Measurements from ENCODE around the gene GRK2.

DNA sequence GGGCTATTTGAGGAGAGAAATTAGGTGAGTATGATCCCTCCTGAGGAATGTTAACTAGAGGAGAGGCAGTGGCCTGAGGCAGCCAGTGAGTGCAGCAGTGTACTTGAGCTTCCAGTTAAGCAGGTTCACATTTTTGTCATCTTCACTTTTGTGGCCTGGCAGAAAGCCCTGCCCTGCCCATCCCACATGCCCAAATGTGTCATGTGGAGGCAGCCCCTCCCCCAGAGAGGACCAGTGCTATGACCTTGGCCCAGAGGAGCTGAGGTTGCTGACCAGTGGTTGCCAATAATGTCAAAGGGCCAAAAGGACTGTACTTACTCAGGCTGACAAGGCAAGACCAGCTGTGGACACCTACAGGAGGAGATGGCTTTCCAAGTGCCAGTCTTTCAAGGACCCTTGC lies 17.6 kb upstream of the GRK2 start:
- TF ChIP-seq, protein P1, sequence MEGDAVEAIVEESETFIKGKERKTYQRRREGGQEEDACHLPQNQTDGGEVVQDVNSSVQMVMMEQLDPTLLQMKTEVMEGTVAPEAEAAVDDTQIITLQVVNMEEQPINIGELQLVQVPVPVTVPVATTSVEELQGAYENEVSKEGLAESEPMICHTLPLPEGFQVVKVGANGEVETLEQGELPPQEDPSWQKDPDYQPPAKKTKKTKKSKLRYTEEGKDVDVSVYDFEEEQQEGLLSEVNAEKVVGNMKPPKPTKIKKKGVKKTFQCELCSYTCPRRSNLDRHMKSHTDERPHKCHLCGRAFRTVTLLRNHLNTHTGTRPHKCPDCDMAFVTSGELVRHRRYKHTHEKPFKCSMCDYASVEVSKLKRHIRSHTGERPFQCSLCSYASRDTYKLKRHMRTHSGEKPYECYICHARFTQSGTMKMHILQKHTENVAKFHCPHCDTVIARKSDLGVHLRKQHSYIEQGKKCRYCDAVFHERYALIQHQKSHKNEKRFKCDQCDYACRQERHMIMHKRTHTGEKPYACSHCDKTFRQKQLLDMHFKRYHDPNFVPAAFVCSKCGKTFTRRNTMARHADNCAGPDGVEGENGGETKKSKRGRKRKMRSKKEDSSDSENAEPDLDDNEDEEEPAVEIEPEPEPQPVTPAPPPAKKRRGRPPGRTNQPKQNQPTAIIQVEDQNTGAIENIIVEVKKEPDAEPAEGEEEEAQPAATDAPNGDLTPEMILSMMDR (IDR thresholded peaks at IDR 0.05), result no peak
- no peak for TF ChIP-seq POLR2A (IDR thresholded peaks at IDR 0.05)

Data from heart left ventricle (tissue), 13 donors.